Stimulated activated CD4-positive, alpha-beta T cell treated with anti-CD3 and anti-CD28 coated beads, Interleukin-12 subunit alpha, Interleukin-12 subunit beta, amount 100 ng/mL, for 48 hours (primary cell): ENCODE data around the gene UBASH3A.
"Not testable (repeated sequence)": the region's sequence is repeated elsewhere in the genome, so short reads cannot be mapped to it uniquely, and the experiment has no call there.

Experiments used
- DNase-seq, 3 donors: peaks; one replicate each; pipeline ENCODE4 v3.0.0-alpha.2; 2020; ENCODE audit warnings: low read depth in 2 of 3, low spot score in 1 of 3

UBASH3A gene

GRCh38 chr21:42390193-42390592, 13.5 kb upstream of the UBASH3A start:
- no peak for DNase-seq

GRCh38 chr21:42390696-42391095, 13.0 kb upstream of the UBASH3A start:
- no peak for DNase-seq

- DNase-seq, result no peak
These were observed 12.4 kb upstream of the UBASH3A start for GRCh38 chr21:42391297-42391696.

GRCh38 chr21:42392731-42393442, 10.8 kb upstream of the UBASH3A start:
- no peak for DNase-seq

GRCh38 chr21:42393443-42393950, 10.2 kb upstream of the UBASH3A start:
- no peak for DNase-seq

- DNase-seq, result no peak
These were observed 8.4 kb upstream of the UBASH3A start for GRCh38 chr21:42395302-42395701.

GRCh38 chr21:42395905-42396651, 7.6 kb upstream of the UBASH3A start, which contains the start of gene TMPRSS3:
Gene TMPRSS3, minus strand, starts transcription at chr21:42396052. Its CDS starts 635 bp downstream, at chr21:42395417.
- DNase-seq, result no peak

- DNase-seq, result no peak
These were observed 6.6 kb upstream of the UBASH3A start for GRCh38 chr21:42396799-42397745.

- no peak for DNase-seq
These were observed 5.8 kb upstream of the UBASH3A start for GRCh38 chr21:42397746-42398394.

GRCh38 chr21:42398436-42399028, 5.2 kb upstream of the UBASH3A start:
- DNase-seq, result no peak

GRCh38 chr21:42400525-42400924, 3.2 kb upstream of the UBASH3A start:
- DNase-seq, result no peak

- DNase-seq, result no peak
These were observed 2.5 kb upstream of the UBASH3A start for GRCh38 chr21:42401154-42401553.

- DNase-seq, result no peak
These were observed 1.9 kb upstream of the UBASH3A start for GRCh38 chr21:42401820-42402251.

- no peak for DNase-seq
These were observed 837 bp downstream of the UBASH3A start for GRCh38 chr21:42404539-42404938.

GRCh38 chr21:42405064-42406013, 1.6 kb downstream of the UBASH3A start:
- DNase-seq, result no peak

- DNase-seq, result peak in 1 of 3 donors; percentile 57
These were observed 2.5 kb downstream of the UBASH3A start for GRCh38 chr21:42406201-42406621.

- no peak for DNase-seq
These were observed 3.2 kb downstream of the UBASH3A start for GRCh38 chr21:42406866-42407265.

GRCh38 chr21:42407476-42407875, 3.8 kb downstream of the UBASH3A start:
- DNase-seq, result no peak

GRCh38 chr21:42408718-42409117, 5.0 kb downstream of the UBASH3A start:
- DNase-seq, result not testable (repeated sequence)
